DOHH2 (cell line): ENCODE measurements around the gene CUEDC1.
A peak's percentile ranks its signal among the peaks of the same experiment; 100 is the strongest.

Experiments used
- H3F3A ChIP-seq: fragments of 200-600 bp; sonication (generic), shearing (Covaris generic); 2 replicates; pipeline ENCODE4 v1.6.0; 2016; ENCODE audit warnings: antibody characterized with exemption, mild to moderate bottlenecking; ENCODE audit not compliant: control insufficient read depth, insufficient read depth
- H3K27ac ChIP-seq: fragments of 200-600 bp; sonication (generic); 2 replicates; pipeline ENCODE4 v1.5.1; 2014; ENCODE audit warnings: low read depth, mild to moderate bottlenecking, low read length, moderate library complexity
- H3K27me3 ChIP-seq: fragments of 200-600 bp; sonication (generic); 2 replicates; pipeline ENCODE4 v1.6.1; 2014; ENCODE audit warnings: mild to moderate bottlenecking, low read length, mixed read lengths; ENCODE audit not compliant: control insufficient read depth
- H3K36me3 ChIP-seq: fragments of 200-600 bp; sonication (generic); 2 replicates; pipeline ENCODE4 v1.6.1; 2014; ENCODE audit warnings: mild to moderate bottlenecking, low read length, moderate library complexity, mixed read lengths; ENCODE audit not compliant: control insufficient read depth
- H3K4me1 ChIP-seq: fragments of 200-600 bp; sonication (generic); 2 replicates; pipeline ENCODE4 v1.6.1; 2014; ENCODE audit warnings: mild to moderate bottlenecking, low read length, mixed read lengths; ENCODE audit not compliant: control insufficient read depth
- H3K4me2 ChIP-seq: fragments of 200-600 bp; sonication (generic); 2 replicates; pipeline ENCODE4 v1.6.0; 2014; ENCODE audit warnings: mild to moderate bottlenecking, low read length, moderate library complexity
- H3K4me3 ChIP-seq: fragments of 200-600 bp; sonication (generic); 2 replicates; pipeline ENCODE4 v1.5.1; 2014; ENCODE audit warnings: mild to moderate bottlenecking, low read length, mixed read lengths
- H3K79me2 ChIP-seq: fragments of 200-600 bp; sonication (generic); 2 replicates; pipeline ENCODE4 v1.6.1; 2014; ENCODE audit warnings: mild to moderate bottlenecking, low read length, mixed read lengths; ENCODE audit not compliant: control insufficient read depth
- H3K9me2 ChIP-seq: fragments of 200-600 bp; sonication (generic); replicated peaks from 2 replicates; pipeline ENCODE4 v1.6.1; 2014; ENCODE audit warnings: mild to moderate bottlenecking, low read length, mixed read lengths; ENCODE audit not compliant: control insufficient read depth
- H3K9me3 ChIP-seq: fragments of 200-600 bp; sonication (generic); 2 replicates; pipeline ENCODE4 v1.6.1; 2014; ENCODE audit warnings: antibody characterized with exemption, low read length, mixed read lengths; ENCODE audit not compliant: control insufficient read depth, insufficient read depth
- H4K20me1 ChIP-seq: fragments of 200-600 bp; sonication (generic); 2 replicates; pipeline ENCODE4 v1.6.0; 2014; ENCODE audit warnings: low read depth, mild to moderate bottlenecking, antibody characterized with exemption, low read length, moderate library complexity; ENCODE audit not compliant: control insufficient read depth, insufficient read depth
- EZH2phosphoT487 ChIP-seq: fragments of 200-600 bp; sonication (generic); IDR thresholded peaks from 2 replicates; pipeline ENCODE4 v1.6.1; 2017; ENCODE audit warnings: borderline replicate concordance, mild to moderate bottlenecking, antibody characterized with exemption, low read length, moderate library complexity, mixed read lengths
- TF ChIP-seq, protein P1 (sequence below): fragments of 200-600 bp; sonication (generic); IDR thresholded peaks from one replicate; pipeline ENCODE4 v1.5.1; 2014; ENCODE audit warnings: antibody characterized with exemption, mild to moderate bottlenecking, low read depth, low read length; ENCODE audit not compliant: poor library complexity, severe bottlenecking

Gene CUEDC1

DNA sequence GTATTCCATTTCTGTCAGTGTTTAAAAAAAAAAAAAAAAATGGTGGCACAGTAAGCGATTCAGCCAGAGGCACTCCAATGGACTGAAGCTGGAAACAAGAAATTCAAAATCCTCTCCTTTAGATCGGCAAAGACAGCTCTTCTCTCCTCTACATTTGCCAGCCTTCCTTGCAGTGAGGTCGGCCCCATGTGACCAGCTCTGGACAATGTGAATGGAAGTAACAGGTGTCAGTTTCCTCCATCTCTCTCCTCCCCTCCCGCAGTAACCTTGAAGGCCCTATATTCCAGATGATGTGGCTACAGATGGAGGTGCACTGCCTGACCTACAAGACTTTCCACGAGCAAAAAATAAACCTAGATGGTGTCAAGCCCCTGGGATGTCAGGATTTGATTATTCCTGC lies 15.0 kb downstream of the CUEDC1 start:
- peaks cover 6% of the 10 kb centered on the region for H3F3A ChIP-seq
- peaks cover 51% of the 10 kb centered on the region for H3K27me3 ChIP-seq
- no peaks in the 10 kb centered on the region for H3K9me3 ChIP-seq
- H3K36me3 ChIP-seq, result no peaks in the 10 kb centered on the region
- no peaks in the 10 kb centered on the region for H3K79me2 ChIP-seq
- peaks cover 44% of the 10 kb centered on the region for H3K4me1 ChIP-seq
- H4K20me1 ChIP-seq, result 0 out of 2 replicates have a peak, but pooled peaks cover 3% of the 10 kb centered on the region
- H3K27ac ChIP-seq, result no peak overlapping the region
- no peaks in the 10 kb centered on the region for H3K9me2 ChIP-seq
- TF ChIP-seq, protein P1, sequence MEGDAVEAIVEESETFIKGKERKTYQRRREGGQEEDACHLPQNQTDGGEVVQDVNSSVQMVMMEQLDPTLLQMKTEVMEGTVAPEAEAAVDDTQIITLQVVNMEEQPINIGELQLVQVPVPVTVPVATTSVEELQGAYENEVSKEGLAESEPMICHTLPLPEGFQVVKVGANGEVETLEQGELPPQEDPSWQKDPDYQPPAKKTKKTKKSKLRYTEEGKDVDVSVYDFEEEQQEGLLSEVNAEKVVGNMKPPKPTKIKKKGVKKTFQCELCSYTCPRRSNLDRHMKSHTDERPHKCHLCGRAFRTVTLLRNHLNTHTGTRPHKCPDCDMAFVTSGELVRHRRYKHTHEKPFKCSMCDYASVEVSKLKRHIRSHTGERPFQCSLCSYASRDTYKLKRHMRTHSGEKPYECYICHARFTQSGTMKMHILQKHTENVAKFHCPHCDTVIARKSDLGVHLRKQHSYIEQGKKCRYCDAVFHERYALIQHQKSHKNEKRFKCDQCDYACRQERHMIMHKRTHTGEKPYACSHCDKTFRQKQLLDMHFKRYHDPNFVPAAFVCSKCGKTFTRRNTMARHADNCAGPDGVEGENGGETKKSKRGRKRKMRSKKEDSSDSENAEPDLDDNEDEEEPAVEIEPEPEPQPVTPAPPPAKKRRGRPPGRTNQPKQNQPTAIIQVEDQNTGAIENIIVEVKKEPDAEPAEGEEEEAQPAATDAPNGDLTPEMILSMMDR, result no peak
- TF ChIP-seq EZH2phosphoT487, result no peak
- H3K4me3 ChIP-seq, result peak overlapping the region; percentile 48
- H3K4me2 ChIP-seq, result peak overlapping the region; percentile 63

DNA sequence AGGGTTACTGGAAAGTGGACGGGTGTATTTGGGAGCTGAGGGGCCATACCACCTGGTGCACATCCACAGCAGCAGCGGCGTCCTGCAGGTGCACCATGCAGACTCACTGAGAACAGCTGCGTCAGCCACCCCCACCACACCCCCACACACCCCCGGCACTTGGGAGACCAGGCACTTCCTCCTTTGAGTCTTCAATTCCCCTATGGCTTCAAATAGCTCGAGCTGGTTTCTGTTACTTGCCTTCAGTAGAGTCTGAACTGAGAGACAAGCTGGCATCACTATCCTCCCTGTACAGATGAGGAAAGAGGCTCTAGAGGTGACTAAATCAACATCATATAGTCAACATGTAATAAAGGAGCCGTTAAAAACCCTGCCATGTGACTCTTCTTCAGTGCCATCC lies 15.4 kb downstream of the CUEDC1 start:
- Histone ChIP-seq H3K4me3 (peak overlapping the region; percentile 48), H3F3A (peaks cover 6% of the 10 kb centered on the region)

DNA sequence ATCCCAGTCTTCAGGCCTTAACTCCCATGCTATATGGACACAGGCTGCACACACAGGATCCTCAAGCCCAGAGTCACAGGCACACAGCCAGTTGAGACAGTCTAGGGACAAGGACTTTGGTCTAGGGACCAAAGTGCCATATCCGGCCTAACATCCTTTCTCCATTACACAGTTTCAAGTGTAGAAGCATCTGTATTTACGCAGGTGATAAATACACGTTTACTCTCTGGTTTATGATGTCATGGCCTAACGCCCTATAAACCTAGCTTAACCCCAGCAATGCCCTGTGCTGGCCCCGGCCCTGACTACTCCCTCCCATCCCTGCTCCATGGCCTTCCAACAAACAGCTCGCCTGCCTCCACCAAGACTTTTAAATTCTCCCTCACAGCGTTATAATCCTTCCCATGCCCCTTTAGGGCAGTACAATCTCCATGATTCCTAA lies 17.1 kb downstream of the CUEDC1 start:
- peaks cover 45% of the 10 kb centered on the region for H3K27me3 ChIP-seq
- H3K27ac ChIP-seq, result no peak overlapping the region
- no peaks in the 10 kb centered on the region for H3K9me3 ChIP-seq
- no peak overlapping the region for H3K4me3 ChIP-seq
- H3F3A ChIP-seq, result peaks cover 6% of the 10 kb centered on the region
- H3K79me2 ChIP-seq, result no peaks in the 10 kb centered on the region
- 0 out of 2 replicates have a peak, but pooled peaks cover 3% of the 10 kb centered on the region for H4K20me1 ChIP-seq
- no peaks in the 10 kb centered on the region for H3K9me2 ChIP-seq
- H3K4me1 ChIP-seq, result peaks cover 39% of the 10 kb centered on the region
- TF ChIP-seq, protein P1, result no peak
- no peak for TF ChIP-seq EZH2phosphoT487
- no peaks in the 10 kb centered on the region for H3K36me3 ChIP-seq
- no peak overlapping the region for H3K4me2 ChIP-seq

More for the DNA sequence above, 15.4 kb downstream of the CUEDC1 start:
- no peak overlapping the region for H3K27ac ChIP-seq
- no peaks in the 10 kb centered on the region for H3K9me2 ChIP-seq
- H3K79me2 ChIP-seq, result no peaks in the 10 kb centered on the region
- peaks cover 44% of the 10 kb centered on the region for H3K4me1 ChIP-seq
- H3K4me2 ChIP-seq, result peak overlapping the region; percentile 63
- no peaks in the 10 kb centered on the region for H3K36me3 ChIP-seq
- 0 out of 2 replicates have a peak, but pooled peaks cover 3% of the 10 kb centered on the region for H4K20me1 ChIP-seq
- TF ChIP-seq, protein P1, result no peak
- no peak; the same call in 1 of the 2 replicates for TF ChIP-seq EZH2phosphoT487
- H3K27me3 ChIP-seq, result peaks cover 50% of the 10 kb centered on the region
- H3K9me3 ChIP-seq, result no peaks in the 10 kb centered on the region
